ENCODE measurements around the gene CHSY3. TPM values are rescaled to one million over a fixed set of nuclear protein-coding genes. Genes with fewer than 3 reads are reported as not detected.

Gene CHSY3
- total and polyA plus RNA-seq, 12 donors, result 0.15 to 1.6 (median 1.0) TPM

DNA sequence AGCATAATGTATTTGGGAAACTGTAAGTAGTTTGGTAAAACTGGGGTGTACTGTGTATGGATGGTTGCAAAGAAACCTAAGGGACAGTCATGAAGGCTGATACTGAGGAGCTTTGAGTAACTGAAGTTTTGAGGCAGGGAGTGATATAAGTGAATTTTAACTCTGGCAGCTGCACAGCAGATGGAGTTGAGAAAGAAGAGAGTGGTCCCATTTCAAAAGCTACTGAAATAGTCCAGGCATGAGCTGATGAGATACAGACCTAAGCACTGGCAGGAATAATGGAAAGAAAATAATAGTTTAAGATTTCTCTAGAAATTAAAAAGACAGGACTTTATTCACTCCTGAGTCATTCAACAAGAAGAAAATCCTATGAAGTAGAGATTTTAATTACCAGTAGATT is 232.0 kb downstream of the CHSY3 start:
- no peaks in the 10 kb centered on the region for H3K27me3 ChIP-seq
- peaks cover 0 to 3% (median 0%) of the 10 kb centered on the region in 11 donors for H3K9me3 ChIP-seq
- H3K36me3 ChIP-seq, result no peaks in the 10 kb centered on the region
- intact Hi-C loops (cut with DNase I), result no loop called here
- H3K4me1 ChIP-seq, result peaks cover 0 to 17% (median 3%) of the 10 kb centered on the region in 9 donors
- DNase-seq, result no peak
- H3K4me3 ChIP-seq, result no peak overlapping the region
- peak in 7 of 8 donors; percentile 16 to 72 (median 70) for ATAC-seq
- H3K27ac ChIP-seq, result peak overlapping the region in 4 of 10 donors; percentile 28 to 54 (median 36)
- TF ChIP-seq, protein P1, sequence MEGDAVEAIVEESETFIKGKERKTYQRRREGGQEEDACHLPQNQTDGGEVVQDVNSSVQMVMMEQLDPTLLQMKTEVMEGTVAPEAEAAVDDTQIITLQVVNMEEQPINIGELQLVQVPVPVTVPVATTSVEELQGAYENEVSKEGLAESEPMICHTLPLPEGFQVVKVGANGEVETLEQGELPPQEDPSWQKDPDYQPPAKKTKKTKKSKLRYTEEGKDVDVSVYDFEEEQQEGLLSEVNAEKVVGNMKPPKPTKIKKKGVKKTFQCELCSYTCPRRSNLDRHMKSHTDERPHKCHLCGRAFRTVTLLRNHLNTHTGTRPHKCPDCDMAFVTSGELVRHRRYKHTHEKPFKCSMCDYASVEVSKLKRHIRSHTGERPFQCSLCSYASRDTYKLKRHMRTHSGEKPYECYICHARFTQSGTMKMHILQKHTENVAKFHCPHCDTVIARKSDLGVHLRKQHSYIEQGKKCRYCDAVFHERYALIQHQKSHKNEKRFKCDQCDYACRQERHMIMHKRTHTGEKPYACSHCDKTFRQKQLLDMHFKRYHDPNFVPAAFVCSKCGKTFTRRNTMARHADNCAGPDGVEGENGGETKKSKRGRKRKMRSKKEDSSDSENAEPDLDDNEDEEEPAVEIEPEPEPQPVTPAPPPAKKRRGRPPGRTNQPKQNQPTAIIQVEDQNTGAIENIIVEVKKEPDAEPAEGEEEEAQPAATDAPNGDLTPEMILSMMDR (IDR thresholded peaks at IDR 0.05), result no peak

DNA sequence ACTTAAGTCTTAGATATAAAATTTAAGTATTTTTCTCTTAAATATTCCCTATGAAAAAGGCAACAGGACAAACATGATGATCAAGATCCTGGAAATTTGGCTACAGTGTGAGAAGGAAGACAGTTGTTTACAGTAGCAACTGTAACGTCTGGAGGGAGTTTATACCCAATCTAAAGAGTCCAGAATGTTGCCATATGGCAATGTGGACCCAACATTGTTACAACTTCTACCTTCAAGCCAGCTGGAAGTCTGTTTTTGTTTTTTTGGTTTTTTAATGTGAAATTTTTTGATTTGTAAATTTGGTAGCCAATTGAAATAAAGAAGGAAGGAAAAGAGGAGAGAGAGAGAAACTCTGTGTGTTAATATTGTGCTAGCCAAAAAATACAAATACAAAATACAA is 233.4 kb downstream of the CHSY3 start:
- Histone ChIP-seq H3K4me3 (no peak overlapping the region), H3K27ac (no peak overlapping the region), H3K27me3 (no peaks in the 10 kb centered on the region), H3K9me3 (peaks cover 0 to 3% (median 0%) of the 10 kb centered on the region in 11 donors), H3K36me3 (no peaks in the 10 kb centered on the region), H3K4me1 (peaks cover 0 to 17% (median 3%) of the 10 kb centered on the region in 9 donors)
- ATAC-seq (no peak), DNase-seq (no peak)
- TF ChIP-seq, protein P1 (IDR thresholded peaks at IDR 0.05), result no peak
- intact Hi-C loops (cut with DNase I), result no loop called here
- 45% methylated on average over 1 of the region's 1 CpG for WGBS, 2 donors

DNA sequence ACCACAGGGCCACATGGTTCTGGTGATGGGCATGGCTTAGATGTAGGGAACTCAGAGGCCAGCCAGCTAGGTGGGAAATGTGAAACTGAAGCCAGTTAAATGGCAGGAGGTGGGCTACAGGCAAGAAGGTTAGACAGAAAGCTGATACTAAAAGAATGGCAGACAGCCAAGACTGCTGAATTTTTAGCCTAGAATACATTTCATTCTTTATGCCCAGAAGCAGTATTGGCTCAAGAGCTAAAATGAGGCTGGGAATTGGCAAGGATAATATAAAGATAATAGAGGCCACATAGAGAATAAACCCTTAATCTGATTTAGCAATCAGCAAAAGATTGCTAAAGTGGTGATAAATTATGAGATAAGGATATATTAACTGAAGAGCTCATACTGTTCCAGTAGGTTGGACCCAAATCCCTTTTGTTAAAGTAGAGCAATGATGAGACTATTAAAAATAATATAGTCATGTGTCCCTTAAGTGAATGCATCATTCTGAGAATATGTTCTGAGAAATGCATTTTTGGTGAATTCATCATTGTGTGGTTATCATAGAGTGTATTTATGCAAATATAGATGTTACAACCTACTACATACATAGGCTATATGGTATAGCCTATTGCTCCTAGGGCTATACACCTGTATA is 234.3 kb downstream of the CHSY3 start:
- no peak for DNase-seq
- Histone ChIP-seq H3K9me3 (peaks cover 0 to 3% (median 0%) of the 10 kb centered on the region in 11 donors), H3K4me1 (peaks cover 0 to 17% (median 3%) of the 10 kb centered on the region in 9 donors), H3K36me3 (no peaks in the 10 kb centered on the region), H3K27me3 (no peaks in the 10 kb centered on the region), H3K4me3 (no peak overlapping the region), H3K27ac (no peak overlapping the region)
- ATAC-seq, result no peak
- TF ChIP-seq, protein P1 (IDR thresholded peaks at IDR 0.05), result no peak
- intact Hi-C loops (cut with DNase I), result no loop called here

DNA sequence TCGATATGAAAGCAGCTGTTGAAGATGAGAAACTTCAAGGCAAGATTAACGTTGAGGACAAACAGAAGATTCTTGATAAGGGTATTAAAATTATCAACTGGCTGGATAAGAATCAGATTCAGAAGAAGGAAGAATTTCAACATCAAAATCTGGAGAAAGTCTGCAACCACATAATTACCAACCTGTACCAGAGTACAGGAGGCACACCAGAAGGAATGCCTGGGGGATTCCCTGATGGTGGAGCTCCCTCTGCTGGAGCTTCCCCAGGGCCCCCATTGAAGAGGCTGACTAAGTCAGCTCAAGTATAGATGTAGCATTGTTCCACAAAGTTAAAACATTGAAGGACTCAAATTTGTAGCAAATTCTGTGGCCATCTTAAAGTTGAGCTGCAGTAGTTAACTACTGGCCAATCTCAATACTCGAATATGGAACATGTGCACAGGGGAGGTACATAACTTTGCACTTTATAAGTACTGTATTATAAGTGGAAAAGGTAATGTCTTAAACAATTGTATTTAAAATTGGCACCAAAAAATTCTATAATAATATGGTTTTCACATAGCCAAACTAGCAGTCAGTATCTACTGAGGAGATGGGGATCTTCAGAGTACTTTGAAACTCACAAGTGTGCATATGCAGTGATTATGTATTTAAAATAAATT is 237.5 kb downstream of the CHSY3 start:
- H3K36me3 ChIP-seq, result no peaks in the 10 kb centered on the region
- TF ChIP-seq, protein P1 (IDR thresholded peaks at IDR 0.05), result peak in 8 of 9 donors; percentile 11 to 73 (median 56)
- 61 to 70% methylated on average over 3 of the region's 3 CpGs for WGBS, 2 donors
- no peaks in the 10 kb centered on the region for H3K27me3 ChIP-seq
- peaks cover 0 to 6% (median 0%) of the 10 kb centered on the region in 9 donors for H3K4me1 ChIP-seq
- ATAC-seq (peak in 1 of 8 donors; percentile 69), DNase-seq (peak; percentile 6 to 15)
- H3K9me3 ChIP-seq, result peaks cover 0 to 13% (median 0%) of the 10 kb centered on the region in 11 donors
- H3K27ac ChIP-seq, result no peak overlapping the region
- intact Hi-C loops (cut with DNase I), result loop anchor here in 4 of 10 donors (2.0 to 10.0 kb wide), 3 partner anchors 237 to 241 kb away; partner anchors contain the start of gene CHSY3 (in 2 of the 4)
- H3K4me3 ChIP-seq, result no peak overlapping the region
